K562 (cell line): Measurements from ENCODE around the gene PMVK. TPM values are rescaled to one million over a fixed set of nuclear protein-coding genes. Genes with fewer than 3 reads are reported as not detected.
A peak's percentile ranks its signal among the peaks of the same experiment; 100 is the strongest.

ENCODE experiments used
- ASH1L ChIP-seq: fragments of 450-650 bp; IDR thresholded peaks from 2 replicates; pipeline ENCODE4 v1.6.1; 2018; ENCODE audit warnings: borderline replicate concordance, mild to moderate bottlenecking, low read depth; ENCODE audit not compliant: partially characterized antibody
- CEBPB ChIP-seq: fragments of 450-650 bp; IDR thresholded peaks from 2 replicates; pipeline ENCODE4 v1.6.1; 2016; ENCODE audit warnings: missing genetic modification characterization, missing compliant biosample characterization
- CREB1 ChIP-seq, 2 experiments: sonication (generic) in 1 of 2; formaldehyde crosslinking in 1 of 2; IDR thresholded peaks; 2 replicates each; pipeline versions ENCODE4 v1.6.1 to v1.8.0; 2012 to 2022; ENCODE audit warnings: inconsistent platforms in 1 of 2, mild to moderate bottlenecking in 1 of 2, missing genetic modification reagents in 1 of 2, moderate library complexity in 1 of 2
- CTBP1 ChIP-seq: fragments of 450-650 bp; IDR thresholded peaks from 2 replicates; pipeline ENCODE4 v1.6.1; 2016; ENCODE audit warnings: borderline replicate concordance
- EHMT2 ChIP-seq: fragments of 450-650 bp; IDR thresholded peaks from 2 replicates; pipeline ENCODE4 v1.6.1; 2018; ENCODE audit warnings: antibody characterized with exemption
- FOXK1 ChIP-seq: sonication (generic); formaldehyde crosslinking; IDR thresholded peaks from 2 replicates; pipeline ENCODE4 v1.8.0; 2022; ENCODE audit warnings: missing genetic modification reagents, mild to moderate bottlenecking, borderline replicate concordance
- GTF2A2 ChIP-seq: IDR thresholded peaks from 2 replicates; pipeline ENCODE4 v1.6.1; 2016; ENCODE audit warnings: mild to moderate bottlenecking, missing genetic modification characterization, missing compliant biosample characterization
- HNRNPUL1 ChIP-seq: fragments of 200-400 bp; formaldehyde crosslinking; IDR thresholded peaks from 2 replicates; pipeline ENCODE4 v1.6.1; 2017; ENCODE audit warnings: low read length
- ILF3 ChIP-seq: fragments of 450-650 bp; IDR thresholded peaks from 2 replicates; pipeline ENCODE4 v1.6.1; 2018; ENCODE audit warnings: antibody characterized with exemption, mild to moderate bottlenecking, moderate library complexity, borderline replicate concordance
- NCOA1 ChIP-seq: fragments of 450-650 bp; IDR thresholded peaks from 2 replicates; pipeline ENCODE4 v1.6.1; 2016; ENCODE audit warnings: low read depth
- NEUROD1 ChIP-seq: fragments of 150-350 bp; IDR thresholded peaks from 2 replicates; pipeline ENCODE4 v1.6.1; 2014; ENCODE audit warnings: borderline replicate concordance, low read length, low read depth; ENCODE audit not compliant: partially characterized antibody
- POLR3G ChIP-seq: IDR thresholded peaks from 2 replicates; pipeline ENCODE4 v1.6.1; 2011; ENCODE audit not compliant: insufficient read length, insufficient replicate concordance; ENCODE audit errors: extremely low read depth
- TEAD2 ChIP-seq: fragments of 450-650 bp; IDR thresholded peaks from 2 replicates; pipeline ENCODE4 v1.6.1; 2016; ENCODE audit warnings: missing genetic modification characterization, control low read depth, missing compliant biosample characterization
- ZBED1 ChIP-seq: IDR thresholded peaks from 2 replicates; pipeline ENCODE4 v1.6.1; 2014
- ZNF274 ChIP-seq: IDR thresholded peaks from 2 replicates; pipeline ENCODE4 v1.6.1; 2011; ENCODE audit warnings: low read depth, mild to moderate bottlenecking, low read length, moderate library complexity, borderline replicate concordance
- ZNF311 ChIP-seq: fragments of 250-450 bp; sonication (Bioruptor Pico); IDR thresholded peaks from 2 replicates; pipeline ENCODE4 v1.4.0; 2020; ENCODE audit warnings: mild to moderate bottlenecking, moderate library complexity
- ZNF318 ChIP-seq, 2 experiments: fragments of 450-650 bp; IDR thresholded peaks; 2 replicates each; pipeline ENCODE4 v1.6.1; 2016; ENCODE audit warnings: mild to moderate bottlenecking in 2 of 2, borderline replicate concordance in 1 of 2, low read depth in 1 of 2, moderate library complexity in 1 of 2
- polyA plus RNA-seq, 8 experiments: library from polyadenylated mRNA; depleted of rRNA in 4 of 8; stranded (reverse) in 5 of 8; unstranded in 3 of 8; fragments of >200 nt; fragmentation: Nextera tagmentation in 2 of 8; fragmentation: Illumina TruSeq in 1 of 8; extraction: Ambion mirVana in 2 of 8; extraction: Trizol in 1 of 8; gene quantifications; 2 replicates each; pipeline versions ENCODE4 v1.2.1 to v1.2.3, GENCODE V29; 2011 to 2014; ENCODE audit warnings: inconsistent platforms in 1 of 8, missing spikeins in 1 of 8
- total RNA-seq, 7 experiments: library from RNA; depleted of rRNA in 6 of 7; stranded (reverse); fragments of >200 nt in 6 of 7; fragmentation: Illumina TruSeq in 2 of 7; extraction: Trizol in 2 of 7; gene quantifications; 2 replicates each; pipeline versions ENCODE4 v1.2.1 to v1.2.3, GENCODE V29; 2011 to 2021; ENCODE audit warnings: low replicate concordance in 1 of 7
- TF ChIP-seq, protein P1 (sequence below): fragments of 250-450 bp; sonication (Bioruptor Pico); IDR thresholded peaks from 2 replicates; pipeline ENCODE4 v1.5.0; 2020; ENCODE audit warnings: mild to moderate bottlenecking

Gene PMVK
- total and polyA plus RNA-seq, 9 of the 15 experiments (the other 6 are each of a cell fraction or from before 2014, with no cell fraction given) = 1.1 to 15.3 (median 6.3) TPM

GRCh38 chr1:154982897-154983648 lies 46.6 kb upstream of the PMVK start, which contains the start of gene FLAD1 (continued):
- TF ChIP-seq FOXK1 (CRISPR knock-in tag) = 0 out of 2 replicates have a peak, but pooled peaks have one; percentile 39
- TF ChIP-seq EHMT2 = no peak; the same call in 1 of the 2 replicates
- TF ChIP-seq, protein P1, sequence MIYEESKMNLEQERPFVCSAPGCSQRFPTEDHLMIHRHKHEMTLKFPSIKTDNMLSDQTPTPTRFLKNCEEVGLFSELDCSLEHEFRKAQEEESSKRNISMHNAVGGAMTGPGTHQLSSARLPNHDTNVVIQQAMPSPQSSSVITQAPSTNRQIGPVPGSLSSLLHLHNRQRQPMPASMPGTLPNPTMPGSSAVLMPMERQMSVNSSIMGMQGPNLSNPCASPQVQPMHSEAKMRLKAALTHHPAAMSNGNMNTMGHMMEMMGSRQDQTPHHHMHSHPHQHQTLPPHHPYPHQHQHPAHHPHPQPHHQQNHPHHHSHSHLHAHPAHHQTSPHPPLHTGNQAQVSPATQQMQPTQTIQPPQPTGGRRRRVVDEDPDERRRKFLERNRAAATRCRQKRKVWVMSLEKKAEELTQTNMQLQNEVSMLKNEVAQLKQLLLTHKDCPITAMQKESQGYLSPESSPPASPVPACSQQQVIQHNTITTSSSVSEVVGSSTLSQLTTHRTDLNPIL (CRISPR knock-in tag) = no peak
- peak; percentile 55; the same call in 1 of the 2 replicates for TF ChIP-seq CREB1 (IDR thresholded peaks at IDR 0.05)
- peak; percentile 70; the same call in 1 of the 2 replicates for TF ChIP-seq CREB1 (CRISPR knock-in tag; IDR thresholded peaks at IDR 0.05)
- no peak for TF ChIP-seq ILF3
- TF ChIP-seq CTBP1 = peak; percentile 25; the same call in 1 of the 2 replicates
- TF ChIP-seq NCOA1 = no peak; the same call in 1 of the 2 replicates
- TF ChIP-seq ASH1L = peak; percentile 99
- TF ChIP-seq POLR3G = no peak
- TF ChIP-seq TEAD2 = no peak
- no peak for TF ChIP-seq HNRNPUL1
- TF ChIP-seq ZBED1 = no peak
- TF ChIP-seq GTF2A2 = no peak
- peak; percentile 99 for TF ChIP-seq NEUROD1
- peak in 1 of 2 experiments; percentile 37; a peak in 1 of 4 replicates for TF ChIP-seq ZNF318 (IDR thresholded peaks at IDR 0.05; ENCODE audit: borderline replicate concordance in 1 of 2, low read depth in 1 of 2)
- no peak for TF ChIP-seq ZNF311
- no peak for TF ChIP-seq CEBPB (tag)
- TF ChIP-seq ZNF274 = no peak
